Measurements from ENCODE around the gene TUBD1.

DNA sequence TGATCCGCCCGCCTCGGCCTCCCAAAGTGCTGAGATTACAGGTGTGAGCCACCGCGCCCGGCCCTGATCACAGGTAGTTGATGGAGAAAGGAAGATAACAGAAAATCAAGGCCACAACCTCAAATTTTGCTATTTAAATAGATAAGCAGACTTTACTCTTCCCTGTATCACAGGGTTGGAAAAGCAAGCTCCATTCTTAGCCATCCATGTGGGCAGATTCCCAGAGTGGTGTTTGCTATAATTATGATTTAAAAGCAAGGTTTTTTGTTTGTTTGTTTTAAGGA is 44.4 kb downstream of the TUBD1 start:
- TF ChIP-seq, protein P1, sequence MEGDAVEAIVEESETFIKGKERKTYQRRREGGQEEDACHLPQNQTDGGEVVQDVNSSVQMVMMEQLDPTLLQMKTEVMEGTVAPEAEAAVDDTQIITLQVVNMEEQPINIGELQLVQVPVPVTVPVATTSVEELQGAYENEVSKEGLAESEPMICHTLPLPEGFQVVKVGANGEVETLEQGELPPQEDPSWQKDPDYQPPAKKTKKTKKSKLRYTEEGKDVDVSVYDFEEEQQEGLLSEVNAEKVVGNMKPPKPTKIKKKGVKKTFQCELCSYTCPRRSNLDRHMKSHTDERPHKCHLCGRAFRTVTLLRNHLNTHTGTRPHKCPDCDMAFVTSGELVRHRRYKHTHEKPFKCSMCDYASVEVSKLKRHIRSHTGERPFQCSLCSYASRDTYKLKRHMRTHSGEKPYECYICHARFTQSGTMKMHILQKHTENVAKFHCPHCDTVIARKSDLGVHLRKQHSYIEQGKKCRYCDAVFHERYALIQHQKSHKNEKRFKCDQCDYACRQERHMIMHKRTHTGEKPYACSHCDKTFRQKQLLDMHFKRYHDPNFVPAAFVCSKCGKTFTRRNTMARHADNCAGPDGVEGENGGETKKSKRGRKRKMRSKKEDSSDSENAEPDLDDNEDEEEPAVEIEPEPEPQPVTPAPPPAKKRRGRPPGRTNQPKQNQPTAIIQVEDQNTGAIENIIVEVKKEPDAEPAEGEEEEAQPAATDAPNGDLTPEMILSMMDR (IDR thresholded peaks at IDR 0.05; ENCODE audit: borderline replicate concordance, extremely low read depth, low read length, poor library complexity, severe bottlenecking), result no peak
- no peak for TF ChIP-seq EZH2 (IDR thresholded peaks at IDR 0.05; ENCODE audit: borderline replicate concordance, low read depth, low read length, severe bottlenecking)
